GM23248 (cell line): Measurements from ENCODE around the gene MTHFD1L. TPM values are rescaled to one million over a fixed set of nuclear protein-coding genes. Genes with fewer than 3 reads are reported as not detected.

Source experiments
- DNase-seq: peaks from one replicate; pipeline ENCODE4 v3.0.0-alpha.2; 2015
- H2AFZ ChIP-seq: fragments of 200-600 bp; sonication (generic); 2 replicates; pipeline ENCODE4 v1.6.1; 2016; ENCODE audit warnings: antibody characterized with exemption
- H3F3A ChIP-seq: fragments of 200-600 bp; sonication (generic); 2 replicates; pipeline ENCODE4 v1.6.1; 2016; ENCODE audit warnings: mild to moderate bottlenecking, antibody characterized with exemption, mixed run types; ENCODE audit not compliant: insufficient read depth
- H3K27ac ChIP-seq: fragments of 200-600 bp; sonication (generic); 2 replicates; pipeline ENCODE4 v1.5.1; 2016; ENCODE audit warnings: mild to moderate bottlenecking
- H3K27me3 ChIP-seq: fragments of 200-600 bp; sonication (generic); replicated peaks from 2 replicates; pipeline ENCODE4 v1.6.1; 2016; ENCODE audit warnings: mild to moderate bottlenecking; ENCODE audit not compliant: insufficient read depth
- H3K36me3 ChIP-seq: fragments of 200-600 bp; sonication (generic); 2 replicates; pipeline ENCODE4 v1.6.1; 2016; ENCODE audit warnings: low read depth, mild to moderate bottlenecking
- H3K4me1 ChIP-seq: fragments of 200-600 bp; sonication (generic); 2 replicates; pipeline ENCODE4 v1.6.1; 2016; ENCODE audit warnings: mild to moderate bottlenecking; ENCODE audit not compliant: insufficient read depth
- H3K4me2 ChIP-seq: fragments of 200-600 bp; sonication (generic); one replicate; pipeline ENCODE4 v1.6.1; 2016; ENCODE audit warnings: mild to moderate bottlenecking; ENCODE audit not compliant: unreplicated experiment
- H3K4me3 ChIP-seq: fragments of 200-600 bp; sonication (generic); 2 replicates; pipeline ENCODE4 v1.5.1; 2016; ENCODE audit warnings: mild to moderate bottlenecking
- H3K79me2 ChIP-seq: fragments of 200-600 bp; sonication (generic); 2 replicates; pipeline ENCODE4 v1.6.1; 2016; ENCODE audit warnings: mild to moderate bottlenecking; ENCODE audit not compliant: insufficient read depth
- H3K9ac ChIP-seq: fragments of 200-600 bp; sonication (generic); 2 replicates; pipeline ENCODE4 v1.6.1; 2016; ENCODE audit warnings: mild to moderate bottlenecking
- H3K9me2 ChIP-seq: fragments of 200-600 bp; sonication (generic); 2 replicates; pipeline ENCODE4 v1.6.1; 2016; ENCODE audit warnings: mixed run types, mild to moderate bottlenecking, moderate library complexity; ENCODE audit not compliant: insufficient read depth
- H3K9me3 ChIP-seq: fragments of 200-600 bp; sonication (generic); one replicate; pipeline ENCODE4 v1.6.1; 2017; ENCODE audit warnings: low read depth
- H4K20me1 ChIP-seq: fragments of 200-600 bp; sonication (generic); 2 replicates; pipeline ENCODE4 v1.6.0; 2016; ENCODE audit not compliant: insufficient read depth
- EZH2 ChIP-seq: fragments of 200-600 bp; sonication (generic); IDR thresholded peaks from 2 replicates; pipeline ENCODE4 v1.6.1; 2018; ENCODE audit warnings: antibody characterized with exemption, mild to moderate bottlenecking; ENCODE audit not compliant: insufficient read depth, poor library complexity, severe bottlenecking
- EZH2phosphoT487 ChIP-seq: fragments of 200-600 bp; sonication (generic); IDR thresholded peaks from 2 replicates; pipeline ENCODE4 v1.6.1; 2018; ENCODE audit warnings: antibody characterized with exemption, moderate library complexity, mild to moderate bottlenecking, low read depth; ENCODE audit not compliant: insufficient read depth
- WGBS, 2 experiments: methylation state at CpG; one replicate each; pipeline ENCODE4 v1.1.6; 2015 to 2017; ENCODE audit warnings: low lambda C conversion rate in 2 of 2, low coverage in 1 of 2; ENCODE audit errors: missing lambda C conversion rate in 2 of 2; 5-methylcytosine and 5-hydroxymethylcytosine counted together
- in situ Hi-C: fragments of 300-500 bp; cut with MboI; formaldehyde crosslinking; loops from 2 replicates; pipeline ENCODE4 v1.15.0; 2020
- polyA plus RNA-seq: library from polyadenylated mRNA; unstranded; fragments of >200 nt; fragmentation: Nextera tagmentation; extraction: Ambion mirVana; gene quantifications from 2 replicates; pipeline ENCODE4 v1.2.1, GENCODE V29; 2016
- total RNA-seq: library from RNA; depleted of rRNA; stranded (reverse); fragments of >200 nt; shearing (Covaris generic); gene quantifications from 2 replicates; pipeline ENCODE4 v1.2.3, GENCODE V29; 2014

Gene MTHFD1L
- total and polyA plus RNA-seq, 2 experiments from 2014 or later, result 57.6 to 99.6 TPM

DNA sequence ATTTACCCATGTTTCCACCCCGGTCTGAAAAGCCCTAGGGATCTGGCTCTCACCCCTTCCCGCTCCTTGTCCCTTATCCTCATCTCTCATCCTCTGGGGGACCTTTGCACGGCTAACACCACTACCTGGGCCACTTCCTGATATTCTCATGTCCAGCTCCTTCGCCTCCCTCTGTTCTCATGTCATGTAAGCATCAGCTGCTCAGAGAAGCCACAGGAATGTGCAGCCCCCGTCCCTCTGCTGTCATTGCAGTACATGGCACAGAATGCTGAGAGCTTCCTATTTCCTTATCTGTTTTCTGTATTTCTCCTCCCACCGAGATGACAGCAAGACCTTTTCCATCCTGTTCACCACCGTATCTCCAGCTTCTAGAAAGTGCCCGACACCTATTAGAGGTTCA is 102.4 kb downstream of the MTHFD1L start:
- DNase-seq, result no peak
- Histone ChIP-seq H3K27me3 (no peaks in the 10 kb centered on the region), H3K9me3 (no peaks in the 10 kb centered on the region), H2AFZ (no peak overlapping the region), H3K9me2 (no peaks in the 10 kb centered on the region), H3K36me3 (peaks cover 74% of the 10 kb centered on the region), H3F3A (peaks cover 9% of the 10 kb centered on the region; the same call in 1 of the 2 replicates), H3K4me3 (no peak overlapping the region), H3K4me1 (no peaks in the 10 kb centered on the region), H3K79me2 (no peaks in the 10 kb centered on the region), H4K20me1 (no peaks in the 10 kb centered on the region), H3K9ac (no peak overlapping the region), H3K27ac (no peak overlapping the region), H3K4me2 (no peak overlapping the region)
- TF ChIP-seq EZH2 (no peak), EZH2phosphoT487 (no peak)
- in situ Hi-C loops, result no loop called here
- WGBS, 2 experiments, result 83 to 84% methylated on average over 8 of the region's 8 CpGs

- H3K4me1 ChIP-seq, result no peaks in the 10 kb centered on the region
- no peak overlapping the region for H3K9ac ChIP-seq
- H3K79me2 ChIP-seq, result no peaks in the 10 kb centered on the region
- H3F3A ChIP-seq, result peaks cover 13% of the 10 kb centered on the region; the same call in 1 of the 2 replicates
- in situ Hi-C loops, result no loop called here
- no peak for DNase-seq
- H3K27ac ChIP-seq, result no peak overlapping the region
- no peak overlapping the region for H3K4me2 ChIP-seq
- WGBS, 2 experiments, result 98 to 99% methylated on average over 4 of the region's 4 CpGs
- no peaks in the 10 kb centered on the region for H3K9me3 ChIP-seq
- H3K4me3 ChIP-seq, result no peak overlapping the region
- no peaks in the 10 kb centered on the region for H4K20me1 ChIP-seq
- H3K27me3 ChIP-seq, result no peaks in the 10 kb centered on the region
- TF ChIP-seq EZH2 (no peak), EZH2phosphoT487 (no peak)
- H3K36me3 ChIP-seq, result peaks cover 71% of the 10 kb centered on the region
- no peaks in the 10 kb centered on the region for H3K9me2 ChIP-seq
- H2AFZ ChIP-seq, result no peak overlapping the region
These were observed 104.4 kb downstream of the MTHFD1L start for GRCh38 chr6:150969901-150970300.

GRCh38 chr6:150971219-150971618 is 105.7 kb downstream of the MTHFD1L start:
- in situ Hi-C loops, result no loop called here
- peaks cover 65% of the 10 kb centered on the region for H3K36me3 ChIP-seq

GRCh38 chr6:150975136-150975535 is 109.6 kb downstream of the MTHFD1L start:
- H4K20me1 ChIP-seq, result no peaks in the 10 kb centered on the region
- H3K79me2 ChIP-seq, result no peaks in the 10 kb centered on the region
- H2AFZ ChIP-seq, result no peak overlapping the region
- H3K36me3 ChIP-seq, result peaks cover 60% of the 10 kb centered on the region
- H3K4me1 ChIP-seq, result peaks cover 12% of the 10 kb centered on the region
- H3F3A ChIP-seq, result peaks cover 29% of the 10 kb centered on the region; the same call in 1 of the 2 replicates
- 47 to 48% methylated on average over 6 of the region's 6 CpGs for WGBS, 2 experiments
- H3K9ac ChIP-seq, result no peak overlapping the region
- no peak for TF ChIP-seq EZH2
- TF ChIP-seq EZH2phosphoT487, result no peak
- H3K4me2 ChIP-seq, result no peak overlapping the region
- no peak overlapping the region for H3K4me3 ChIP-seq
- H3K27ac ChIP-seq, result no peak overlapping the region
- no peaks in the 10 kb centered on the region for H3K9me3 ChIP-seq
- in situ Hi-C loops, result no loop called here
- no peaks in the 10 kb centered on the region for H3K9me2 ChIP-seq
- no peaks in the 10 kb centered on the region for H3K27me3 ChIP-seq
- peak; percentile 34 for DNase-seq

More at GRCh38 chr6:150971219-150971618, 105.7 kb downstream of the MTHFD1L start:
- H3K9me3 ChIP-seq, result no peaks in the 10 kb centered on the region
- TF ChIP-seq EZH2, result no peak
- TF ChIP-seq EZH2phosphoT487, result no peak
- no peaks in the 10 kb centered on the region for H3K4me1 ChIP-seq
- no peak for DNase-seq
- WGBS, 2 experiments, result 69 to 79% methylated on average over 8 of the region's 8 CpGs
- H3K4me3 ChIP-seq, result no peak overlapping the region
- H3K27me3 ChIP-seq, result no peaks in the 10 kb centered on the region
- H4K20me1 ChIP-seq, result no peaks in the 10 kb centered on the region
- no peak overlapping the region for H3K4me2 ChIP-seq
- H2AFZ ChIP-seq, result no peak overlapping the region
- no peak overlapping the region for H3K27ac ChIP-seq
- H3F3A ChIP-seq, result peaks cover 14% of the 10 kb centered on the region; the same call in 1 of the 2 replicates
- H3K9me2 ChIP-seq, result no peaks in the 10 kb centered on the region
- H3K79me2 ChIP-seq, result no peaks in the 10 kb centered on the region
- no peak overlapping the region for H3K9ac ChIP-seq

GRCh38 chr6:150977281-150977680 is 111.8 kb downstream of the MTHFD1L start:
- DNase-seq, result peak; percentile 68
- no peak overlapping the region for H2AFZ ChIP-seq

More at GRCh38 chr6:150977281-150977680, 111.8 kb downstream of the MTHFD1L start:
- Histone ChIP-seq H3K4me2 (no peak overlapping the region), H3K79me2 (0 out of 2 replicates have a peak, but pooled peaks cover 7% of the 10 kb centered on the region), H3K27me3 (no peaks in the 10 kb centered on the region), H3K27ac (peak overlapping the region; percentile 41), H3K36me3 (peaks cover 53% of the 10 kb centered on the region), H3F3A (peaks cover 26% of the 10 kb centered on the region; the same call in 1 of the 2 replicates), H3K9me2 (no peaks in the 10 kb centered on the region), H3K9ac (no peak overlapping the region), H3K4me1 (peaks cover 12% of the 10 kb centered on the region), H3K9me3 (no peaks in the 10 kb centered on the region), H3K4me3 (no peak overlapping the region), H4K20me1 (no peaks in the 10 kb centered on the region)
- in situ Hi-C loops, result no loop called here
- WGBS, 2 experiments, result 11 to 20% methylated on average over 2 of the region's 2 CpGs
- TF ChIP-seq EZH2phosphoT487, result no peak
